GM23338 (cell line): ENCODE results near the gene RBM23.

Source experiments
- CREB1 ChIP-seq: fragments of 250-450 bp; sonication (Bioruptor Pico); IDR thresholded peaks from 2 replicates; pipeline ENCODE4 v1.5.0; 2020; ENCODE audit warnings: low read depth, mild to moderate bottlenecking, moderate library complexity
- CTCF ChIP-seq, 2 experiments: fragments of 200-600 bp in 1 of 2; sonication (generic) in 1 of 2; conservative IDR thresholded peaks; 2 replicates each; pipeline versions ENCODE4 v1.5.1 to v1.6.1; 2016 to 2017; ENCODE audit warnings: antibody characterized with exemption in 2 of 2, low read depth in 2 of 2, mild to moderate bottlenecking in 2 of 2, moderate library complexity in 1 of 2
- EZH2 ChIP-seq: fragments of 200-600 bp; sonication (generic); IDR thresholded peaks from one replicate; pipeline ENCODE4 v1.8.0; 2017; ENCODE audit warnings: antibody characterized with exemption, mild to moderate bottlenecking, low read depth; ENCODE audit not compliant: unreplicated experiment
- POLR2AphosphoS5 ChIP-seq: IDR thresholded peaks from 2 replicates; pipeline ENCODE4 v1.6.1; 2016; ENCODE audit warnings: antibody characterized with exemption, low read depth
- ZNF114 ChIP-seq: fragments of 250-450 bp; sonication (Bioruptor Pico); IDR thresholded peaks from 2 replicates; pipeline ENCODE4 v1.5.0; 2020; ENCODE audit warnings: mild to moderate bottlenecking, moderate library complexity
- ZNF331 ChIP-seq: fragments of 250-450 bp; sonication (Bioruptor Pico); IDR thresholded peaks from 2 replicates; pipeline ENCODE4 v1.5.0; 2020; ENCODE audit warnings: low read depth, mild to moderate bottlenecking, moderate library complexity
- TF ChIP-seq, protein P1 (sequence below): IDR thresholded peaks from one replicate; pipeline ENCODE4 v1.6.1; 2018; ENCODE audit warnings: antibody characterized with exemption; ENCODE audit not compliant: unreplicated experiment

- no peak for TF ChIP-seq CREB1 (CRISPR knock-in tag)
- TF ChIP-seq CTCF (conservative IDR thresholded peaks at IDR 0.05; ENCODE audit: low read depth in 2 of 2), result no peak
- TF ChIP-seq POLR2AphosphoS5, result no peak
- TF ChIP-seq, protein P1, sequence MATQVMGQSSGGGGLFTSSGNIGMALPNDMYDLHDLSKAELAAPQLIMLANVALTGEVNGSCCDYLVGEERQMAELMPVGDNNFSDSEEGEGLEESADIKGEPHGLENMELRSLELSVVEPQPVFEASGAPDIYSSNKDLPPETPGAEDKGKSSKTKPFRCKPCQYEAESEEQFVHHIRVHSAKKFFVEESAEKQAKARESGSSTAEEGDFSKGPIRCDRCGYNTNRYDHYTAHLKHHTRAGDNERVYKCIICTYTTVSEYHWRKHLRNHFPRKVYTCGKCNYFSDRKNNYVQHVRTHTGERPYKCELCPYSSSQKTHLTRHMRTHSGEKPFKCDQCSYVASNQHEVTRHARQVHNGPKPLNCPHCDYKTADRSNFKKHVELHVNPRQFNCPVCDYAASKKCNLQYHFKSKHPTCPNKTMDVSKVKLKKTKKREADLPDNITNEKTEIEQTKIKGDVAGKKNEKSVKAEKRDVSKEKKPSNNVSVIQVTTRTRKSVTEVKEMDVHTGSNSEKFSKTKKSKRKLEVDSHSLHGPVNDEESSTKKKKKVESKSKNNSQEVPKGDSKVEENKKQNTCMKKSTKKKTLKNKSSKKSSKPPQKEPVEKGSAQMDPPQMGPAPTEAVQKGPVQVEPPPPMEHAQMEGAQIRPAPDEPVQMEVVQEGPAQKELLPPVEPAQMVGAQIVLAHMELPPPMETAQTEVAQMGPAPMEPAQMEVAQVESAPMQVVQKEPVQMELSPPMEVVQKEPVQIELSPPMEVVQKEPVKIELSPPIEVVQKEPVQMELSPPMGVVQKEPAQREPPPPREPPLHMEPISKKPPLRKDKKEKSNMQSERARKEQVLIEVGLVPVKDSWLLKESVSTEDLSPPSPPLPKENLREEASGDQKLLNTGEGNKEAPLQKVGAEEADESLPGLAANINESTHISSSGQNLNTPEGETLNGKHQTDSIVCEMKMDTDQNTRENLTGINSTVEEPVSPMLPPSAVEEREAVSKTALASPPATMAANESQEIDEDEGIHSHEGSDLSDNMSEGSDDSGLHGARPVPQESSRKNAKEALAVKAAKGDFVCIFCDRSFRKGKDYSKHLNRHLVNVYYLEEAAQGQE, result no peak
- no peak for TF ChIP-seq EZH2
- no peak for TF ChIP-seq ZNF331 (CRISPR knock-in tag)
- no peak for TF ChIP-seq ZNF114 (CRISPR knock-in tag)
Observed at GRCh38 chr14:22926316-22926715, 7.4 kb upstream of the RBM23 start.
